Neuronal stem cell (in vitro differentiated cells): ENCODE data around the gene AMER2.

Experiments used
- DNase-seq: peaks from one replicate; pipeline ENCODE4 v3.0.0-alpha.2; 2013; ENCODE audit warnings: low spot score
- H2AFZ ChIP-seq: one replicate; pipeline ENCODE4 v1.6.1; 2013; ENCODE audit warnings: mild to moderate bottlenecking, low read length, inconsistent platforms
- H2AK5ac ChIP-seq: 2 replicates; pipeline ENCODE4 v1.6.1; 2013; ENCODE audit warnings: low read depth, mild to moderate bottlenecking, inconsistent platforms, low read length, moderate library complexity, mixed read lengths
- H2BK120ac ChIP-seq: 2 replicates; pipeline ENCODE4 v1.6.1; 2013; ENCODE audit warnings: low read depth, mild to moderate bottlenecking, inconsistent platforms, low read length, moderate library complexity, mixed read lengths
- H2BK12ac ChIP-seq: one replicate; pipeline ENCODE4 v1.6.1; 2013; ENCODE audit warnings: low read length, inconsistent platforms
- H2BK15ac ChIP-seq: 2 replicates; pipeline ENCODE4 v1.6.1; 2013; ENCODE audit warnings: mild to moderate bottlenecking, low read length, inconsistent platforms, mixed read lengths
- H2BK5ac ChIP-seq: one replicate; pipeline ENCODE4 v1.6.1; 2013; ENCODE audit warnings: inconsistent platforms, mild to moderate bottlenecking, low read length, moderate library complexity
- H3K14ac ChIP-seq: one replicate; pipeline ENCODE4 v1.6.1; 2013; ENCODE audit warnings: low read length, inconsistent platforms
- H3K18ac ChIP-seq: 2 replicates; pipeline ENCODE4 v1.6.1; 2013; ENCODE audit warnings: low read length, inconsistent platforms
- H3K23ac ChIP-seq: 2 replicates; pipeline ENCODE4 v1.6.1; 2013; ENCODE audit warnings: low read depth, mild to moderate bottlenecking, mixed read lengths, low read length, inconsistent platforms; ENCODE audit not compliant: poor library complexity
- H3K27ac ChIP-seq: replicated peaks from 3 replicates; pipeline ENCODE4 v1.5.1; 2013; ENCODE audit warnings: low read length, inconsistent platforms
- H3K27me3 ChIP-seq, 3 experiments: 2 replicates each; pipeline ENCODE4 v1.6.1; 2013; ENCODE audit warnings: low read length in 3 of 3, mild to moderate bottlenecking in 2 of 3, inconsistent platforms in 1 of 3, low read depth in 1 of 3, mixed read lengths in 1 of 3, moderate library complexity in 1 of 3; ENCODE audit not compliant: control insufficient read depth in 3 of 3, insufficient read depth in 3 of 3
- H3K36me3 ChIP-seq, 2 donors: replicated peaks in 1 of 2; 2 replicates each; pipeline ENCODE4 v1.6.1; 2013; ENCODE audit warnings: low read length in 2 of 2; ENCODE audit not compliant: control insufficient read depth in 2 of 2, insufficient read depth in 2 of 2
- H3K4ac ChIP-seq: 2 replicates; pipeline ENCODE4 v1.6.1; 2013; ENCODE audit warnings: inconsistent platforms, mild to moderate bottlenecking, low read length, moderate library complexity
- H3K4me1 ChIP-seq, 2 donors: 1 replicate in 1 of 2; 2 replicates in 1 of 2; pipeline ENCODE4 v1.6.1; 2013; ENCODE audit warnings: low read length in 2 of 2, low read depth in 1 of 2; ENCODE audit not compliant: control insufficient read depth in 2 of 2, insufficient read depth in 1 of 2
- H3K4me2 ChIP-seq: one replicate; pipeline ENCODE4 v1.6.1; 2013; ENCODE audit warnings: mild to moderate bottlenecking, low read length, inconsistent platforms; ENCODE audit not compliant: insufficient read depth, poor library complexity, severe bottlenecking
- H3K4me3 ChIP-seq, 2 donors: 2 replicates each; pipeline ENCODE4 v1.5.1; 2013; ENCODE audit warnings: low read length in 2 of 2, mild to moderate bottlenecking in 2 of 2, inconsistent platforms in 1 of 2, moderate library complexity in 1 of 2
- H3K79me1 ChIP-seq: one replicate; pipeline ENCODE4 v1.6.1; 2013; ENCODE audit warnings: low read depth, mild to moderate bottlenecking, inconsistent platforms, low read length, moderate library complexity
- H3K9ac ChIP-seq: one replicate; pipeline ENCODE4 v1.6.1; 2013; ENCODE audit warnings: mild to moderate bottlenecking, low read depth, low read length, inconsistent platforms; ENCODE audit not compliant: poor library complexity
- H3K9me3 ChIP-seq, 2 donors: replicated peaks in 1 of 2; 2 replicates each; pipeline versions ENCODE3 to v1.6.1; 2013; ENCODE audit warnings: low read length in 2 of 2, mild to moderate bottlenecking in 2 of 2, inconsistent platforms in 1 of 2, low read depth in 1 of 2, mixed read lengths in 1 of 2, moderate library complexity in 1 of 2; ENCODE audit not compliant: control insufficient read depth in 2 of 2, insufficient read depth in 1 of 2
- H4K8ac ChIP-seq: one replicate; pipeline ENCODE4 v1.6.1; 2013; ENCODE audit warnings: low read depth, mild to moderate bottlenecking, inconsistent platforms, low read length, moderate library complexity
- H4K91ac ChIP-seq: one replicate; pipeline ENCODE4 v1.6.1; 2013; ENCODE audit warnings: low read length, low read depth, mild to moderate bottlenecking, inconsistent platforms; ENCODE audit not compliant: poor library complexity
- WGBS, 2 donors: extraction: QIAGEN DNeasy Blood & Tissue Kit; methylation state at CpG; one replicate each; pipeline ENCODE4 v1.1.7; 2013; ENCODE audit warnings: missing lambda C conversion rate in 2 of 2, mixed read lengths in 1 of 2; ENCODE audit not compliant: insufficient read length in 2 of 2, insufficient replicate concordance in 1 of 2; ENCODE audit errors: extremely low coverage in 2 of 2; 5-methylcytosine and 5-hydroxymethylcytosine counted together

The AMER2 gene

DNA sequence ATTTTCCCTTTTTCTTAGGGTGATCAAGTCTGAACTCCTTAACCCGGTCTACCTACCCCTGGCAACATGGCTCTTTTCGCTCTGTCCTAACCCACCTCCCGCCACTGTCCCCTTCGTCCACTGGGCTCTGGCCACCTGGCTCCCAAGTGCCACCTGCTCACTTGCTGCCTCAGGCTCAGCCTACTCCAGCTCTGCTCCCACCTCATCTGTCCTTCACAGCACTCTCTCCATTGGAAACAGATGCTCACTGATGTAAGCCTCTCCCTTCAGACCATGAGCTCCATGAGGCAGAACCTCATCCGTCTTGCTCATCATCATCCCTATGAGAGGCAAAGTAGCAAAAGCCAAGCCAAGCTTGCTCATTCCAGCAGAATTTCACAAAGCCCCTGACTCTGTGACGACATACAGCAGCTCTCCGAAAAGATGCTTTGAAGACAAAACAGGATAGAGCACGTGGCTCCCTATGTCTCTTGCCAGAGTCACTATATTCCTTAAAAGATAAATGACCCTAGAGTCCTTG lies 35.3 kb upstream of the AMER2 start:
- Histone ChIP-seq H2AK5ac (no peak overlapping the region), H3K9ac (no peak overlapping the region), H3K27ac (no peak overlapping the region), H3K9me3 (peaks cover 0 to 1% of the 10 kb centered on the region in 2 donors), H4K8ac (no peak overlapping the region), H2BK12ac (no peak overlapping the region), H3K36me3 (no peaks in the 10 kb centered on the region), H3K14ac (no peak overlapping the region), H3K79me1 (no peaks in the 10 kb centered on the region), H3K23ac (no peak overlapping the region), H3K4me1 (peaks cover 4 to 7% of the 10 kb centered on the region in 2 donors), H4K91ac (no peak overlapping the region), H3K27me3 (no peaks in the 10 kb centered on the region), H3K18ac (no peak overlapping the region), H2BK5ac (no peak overlapping the region), H3K4me2 (no peak overlapping the region), H2BK15ac (no peak overlapping the region), H3K4ac (no peak overlapping the region), H2BK120ac (no peak overlapping the region), H3K4me3 (no peak overlapping the region), H2AFZ (no peak overlapping the region)
- no peak for DNase-seq
- WGBS, 2 donors: no CpG with 5 or more reads among the region's 8 CpGs

DNA sequence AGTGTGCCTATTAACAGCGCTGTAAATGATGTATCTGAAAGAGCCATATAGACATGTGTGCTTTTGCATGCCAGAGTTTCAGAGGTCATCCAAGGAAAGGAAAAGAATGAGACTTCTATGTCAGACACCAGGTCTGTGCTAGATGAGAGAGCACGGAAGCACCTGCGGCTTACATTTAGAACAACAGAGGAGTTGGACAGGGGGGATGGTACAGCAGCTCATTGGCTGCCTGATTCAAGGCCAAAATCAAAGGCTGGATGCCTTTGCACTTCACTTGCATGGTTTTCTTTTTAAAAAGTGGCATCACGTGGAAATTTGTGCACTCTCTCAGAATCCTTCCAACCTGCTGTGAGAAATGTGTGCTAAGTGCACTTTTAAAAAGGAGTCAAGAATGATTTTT lies 32.8 kb upstream of the AMER2 start:
- H2AFZ ChIP-seq: no peak overlapping the region
- no peak overlapping the region for H2BK15ac ChIP-seq
- H2AK5ac ChIP-seq: no peak overlapping the region
- H3K4me1 ChIP-seq: peaks cover 4 to 7% of the 10 kb centered on the region in 2 donors
- no peak overlapping the region for H3K27ac ChIP-seq
- no peak overlapping the region for H3K4ac ChIP-seq
- H3K79me1 ChIP-seq: no peaks in the 10 kb centered on the region
- H3K9ac ChIP-seq: no peak overlapping the region
- H3K36me3 ChIP-seq: no peaks in the 10 kb centered on the region
- no peak overlapping the region for H3K23ac ChIP-seq
- H4K8ac ChIP-seq: no peak overlapping the region
- H4K91ac ChIP-seq: no peak overlapping the region
- H2BK5ac ChIP-seq: no peak overlapping the region
- no CpG with 5 or more reads among the region's 4 CpGs for WGBS, 2 donors
- H3K4me2 ChIP-seq: no peak overlapping the region
- no peak for DNase-seq
- no peak overlapping the region for H3K14ac ChIP-seq
- no peak overlapping the region for H2BK12ac ChIP-seq
- no peak overlapping the region for H3K4me3 ChIP-seq
- H3K18ac ChIP-seq: no peak overlapping the region
- H2BK120ac ChIP-seq: no peak overlapping the region
- no peaks in the 10 kb centered on the region for H3K27me3 ChIP-seq
- peaks cover 0 to 1% of the 10 kb centered on the region in 2 donors for H3K9me3 ChIP-seq

DNA sequence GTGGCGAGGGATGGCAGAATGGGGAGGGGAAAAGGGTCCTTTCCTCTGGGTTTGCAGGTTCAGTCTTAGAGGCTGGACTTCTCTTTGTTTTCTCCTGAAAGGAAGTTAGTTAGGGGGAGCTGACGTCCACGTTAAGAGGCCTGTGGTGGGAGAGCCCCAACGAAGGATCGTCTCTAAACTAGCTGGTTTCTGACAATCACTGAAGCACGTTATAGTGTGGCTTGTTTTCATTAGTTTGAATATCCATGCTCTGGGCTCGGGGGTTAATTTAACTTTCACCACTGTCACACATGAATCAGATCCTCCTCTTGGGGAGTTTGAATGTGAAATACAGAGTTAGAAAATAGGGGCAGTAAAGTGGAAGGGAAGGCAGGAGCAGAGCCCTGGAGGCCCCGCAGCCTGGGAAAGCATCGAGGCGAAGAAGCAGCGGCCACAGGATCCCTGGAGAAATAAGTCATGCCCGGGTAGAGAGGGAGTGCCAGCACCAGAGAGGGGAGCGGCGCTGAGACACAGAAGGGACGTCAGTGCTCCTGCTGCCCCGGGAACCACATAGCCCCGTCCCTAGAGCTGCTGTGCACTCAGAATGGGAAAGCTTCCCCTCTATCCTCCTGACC lies 31.1 kb upstream of the AMER2 start:
- H3K36me3 ChIP-seq: no peaks in the 10 kb centered on the region
- H4K8ac ChIP-seq: peak overlapping the region; percentile 94
- H3K79me1 ChIP-seq: no peaks in the 10 kb centered on the region
- H3K27me3 ChIP-seq: no peaks in the 10 kb centered on the region
- H3K4ac ChIP-seq: no peak overlapping the region
- H2BK15ac ChIP-seq: no peak overlapping the region
- H2AK5ac ChIP-seq: no peak overlapping the region
- no peak overlapping the region for H3K14ac ChIP-seq
- H3K4me1 ChIP-seq: peaks cover 4 to 7% of the 10 kb centered on the region in 2 donors
- H2BK5ac ChIP-seq: no peak overlapping the region
- no peak overlapping the region for H3K4me2 ChIP-seq
- H3K27ac ChIP-seq: no peak overlapping the region
- peak overlapping the region; percentile 83 for H2AFZ ChIP-seq
- H3K23ac ChIP-seq: no peak overlapping the region
- H3K18ac ChIP-seq: peak overlapping the region; percentile 35
- H3K4me3 ChIP-seq: no peak overlapping the region
- H3K9me3 ChIP-seq: no peaks in the 10 kb centered on the region
- no peak overlapping the region for H4K91ac ChIP-seq
- H3K9ac ChIP-seq: no peak overlapping the region
- no peak overlapping the region for H2BK12ac ChIP-seq
- no CpG with 5 or more reads among the region's 17 CpGs for WGBS, 2 donors
- DNase-seq: no peak
- no peak overlapping the region for H2BK120ac ChIP-seq

DNA sequence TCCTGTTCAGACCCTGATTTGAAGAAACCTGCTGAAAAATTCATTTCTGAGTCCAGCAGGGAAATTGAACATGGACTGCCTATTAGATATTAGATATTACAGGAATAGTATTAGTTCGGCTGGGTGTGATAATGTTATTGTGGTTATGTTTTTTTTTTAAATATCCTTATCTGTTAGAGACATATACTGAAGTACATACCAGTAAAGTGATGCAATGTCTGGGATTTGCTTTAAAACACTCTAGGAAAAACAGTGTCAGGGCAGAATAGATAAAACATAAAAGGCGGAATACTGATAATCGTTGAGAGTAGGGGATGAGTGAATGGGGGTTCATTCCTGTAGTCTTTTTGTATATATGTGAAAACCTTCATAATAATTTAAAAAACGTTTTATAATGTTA lies 28.7 kb upstream of the AMER2 start:
- Histone ChIP-seq H2AFZ (no peak overlapping the region), H2BK5ac (no peak overlapping the region), H3K79me1 (no peaks in the 10 kb centered on the region), H3K27me3 (no peaks in the 10 kb centered on the region), H3K4ac (no peak overlapping the region), H3K9ac (no peak overlapping the region), H3K14ac (no peak overlapping the region), H3K4me2 (no peak overlapping the region), H3K36me3 (no peaks in the 10 kb centered on the region), H3K4me3 (no peak overlapping the region), H3K23ac (no peak overlapping the region), H4K91ac (no peak overlapping the region), H2BK15ac (no peak overlapping the region), H3K9me3 (no peaks in the 10 kb centered on the region), H3K18ac (no peak overlapping the region), H3K4me1 (peaks cover 4 to 7% of the 10 kb centered on the region in 2 donors), H2BK12ac (no peak overlapping the region), H2AK5ac (no peak overlapping the region), H3K27ac (no peak overlapping the region), H4K8ac (no peak overlapping the region), H2BK120ac (no peak overlapping the region)
- WGBS, 2 donors: no CpG with 5 or more reads among the region's 4 CpGs
- DNase-seq: no peak
